Skeletal muscle cell (primary cell): ENCODE data around the gene MRM1.

Experiments
- DNase-seq: peaks from one replicate; pipeline ENCODE4 v3.0.0-alpha.2; 2010; ENCODE audit warnings: low read depth
- H3K4me3 ChIP-seq: 2 replicates; pipeline ENCODE4 v1.5.1; 2011; ENCODE audit warnings: low read depth, mild to moderate bottlenecking, control low read depth, low read length, moderate library complexity

Gene MRM1

GRCh38 chr17:36601303-36602029 is at the start of gene MRM1:
MRM1 (plus strand) TSS chr17:36601583; CDS start chr17:36601811, 228 bp downstream.
- DNase-seq: peak; percentile 53
- peak within 1 kb of the TSS; percentile 95 for H3K4me3 ChIP-seq

GRCh38 chr17:36553459-36553858 is 47.9 kb upstream of the MRM1 start:
- DNase-seq: no peak
- no peak overlapping the region for H3K4me3 ChIP-seq

- no peak overlapping the region for H3K4me3 ChIP-seq
- DNase-seq: no peak
These were observed 35.3 kb upstream of the MRM1 start for GRCh38 chr17:36566081-36566480.

- H3K4me3 ChIP-seq: no peak overlapping the region
- no peak for DNase-seq
These were observed 26.4 kb upstream of the MRM1 start for GRCh38 chr17:36575028-36575427.

GRCh38 chr17:36576793-36577192 is 24.6 kb upstream of the MRM1 start:
- DNase-seq: no peak
- no peak overlapping the region for H3K4me3 ChIP-seq

- H3K4me3 ChIP-seq: no peak overlapping the region
- DNase-seq: no peak
These were observed 22.7 kb upstream of the MRM1 start for GRCh38 chr17:36578671-36579070.

GRCh38 chr17:36583787-36584186 is 17.6 kb upstream of the MRM1 start:
- no peak for DNase-seq
- H3K4me3 ChIP-seq: no peak overlapping the region

GRCh38 chr17:36586138-36586537 is 15.2 kb upstream of the MRM1 start:
- no peak overlapping the region for H3K4me3 ChIP-seq
- no peak for DNase-seq

GRCh38 chr17:36590082-36590481 is 11.3 kb upstream of the MRM1 start:
- no peak overlapping the region for H3K4me3 ChIP-seq
- DNase-seq: no peak

- H3K4me3 ChIP-seq: peak within 1 kb of the TSS; percentile 71
- DNase-seq: no peak
These were observed 9.7 kb upstream of the MRM1 start, which contains the start of gene DHRS11 for GRCh38 chr17:36591434-36592315. DHRS11 (plus strand) TSS chr17:36591879; CDS start chr17:36592010, 131 bp downstream.

GRCh38 chr17:36592316-36592715 is 9.1 kb upstream of the MRM1 start:
- DNase-seq: no peak

GRCh38 chr17:36592716-36593321 is 8.6 kb upstream of the MRM1 start:
- no peak for DNase-seq
- H3K4me3 ChIP-seq: peak overlapping the region; percentile 71

More at GRCh38 chr17:36592316-36592715, 9.1 kb upstream of the MRM1 start:
- peak overlapping the region; percentile 71 for H3K4me3 ChIP-seq

GRCh38 chr17:36593656-36594316 is 7.6 kb upstream of the MRM1 start:
- H3K4me3 ChIP-seq: no peak overlapping the region
- no peak for DNase-seq

- no peak for DNase-seq
- H3K4me3 ChIP-seq: no peak overlapping the region
These were observed 6.6 kb upstream of the MRM1 start for GRCh38 chr17:36594626-36595401.

GRCh38 chr17:36597226-36597625 is 4.2 kb upstream of the MRM1 start:
- H3K4me3 ChIP-seq: no peak overlapping the region
- DNase-seq: no peak

GRCh38 chr17:36597866-36598777 is 3.3 kb upstream of the MRM1 start:
- H3K4me3 ChIP-seq: no peak overlapping the region
- no peak for DNase-seq

- no peak for DNase-seq
- H3K4me3 ChIP-seq: no peak overlapping the region
These were observed 2.4 kb upstream of the MRM1 start for GRCh38 chr17:36598951-36599401.
